ENCODE measurements around the gene LARP4. TPM values are rescaled to one million over a fixed set of nuclear protein-coding genes. Genes with fewer than 3 reads are reported as not detected.
A peak's percentile ranks its signal among the peaks of the same experiment; 100 is the strongest.

LARP4 gene
- total RNA-seq, 1 experiment from 2014 or later = 92.7 TPM

- ATAC-seq = no peak
- Histone ChIP-seq H3K27me3 (ENCODE audit: control insufficient read depth, insufficient read depth, low read length) (no peaks in the 10 kb centered on the region), H3K36me3 (ENCODE audit: control insufficient read depth, insufficient read depth, low read length) (peaks cover 45% of the 10 kb centered on the region), H3K4me3 (ENCODE audit: low read depth in 2 of 2, low read length in 2 of 2) (no peak overlapping the region), H3K4me1 (ENCODE audit: control insufficient read depth, insufficient read depth, low read length) (no peaks in the 10 kb centered on the region), H3K27ac (ENCODE audit: low read length) (no peak overlapping the region), H3K9me3 (ENCODE audit: control insufficient read depth, insufficient read depth, low read depth, low read length) (no peaks in the 10 kb centered on the region)
- intact Hi-C loops (cut with micrococcal nuclease; ENCODE audit: unreplicated experiment) = no loop called here
- in situ Hi-C loops (cut with HindIII; ENCODE audit: low pct_unique_long_range_greater_than_20kb, low sequenced_read_pairs) = no loop called here
- BruUV-seq (replicated peaks) = no TSS peak
- ChIA-PET POLR2A (interaction anchor here (0.6 kb wide), 1 partner anchor 26 kb away, joined by 6 read pairs; no protein-coding TSS in a partner anchor), CTCF (no interaction called here)
- no peak for DNase-seq (ENCODE audit: low read depth, low spot score)
- no peak for TF ChIP-seq SIN3A (IDR thresholded peaks at IDR 0.05; ENCODE audit: borderline replicate concordance, insufficient read depth, low read depth, low read length)
- TF ChIP-seq CTCF (IDR thresholded peaks at IDR 0.05) = no peak
- no peak for TF ChIP-seq REST (IDR thresholded peaks at IDR 0.05; ENCODE audit: insufficient read depth in 1 of 2, low read depth in 2 of 2, low read length in 1 of 2)
- no peak for TF ChIP-seq POLR2AphosphoS5 (IDR thresholded peaks at IDR 0.05; ENCODE audit: low read depth, low read length)
- TF ChIP-seq TCF7L2 (IDR thresholded peaks at IDR 0.05; ENCODE audit: low read depth, low read length) = no peak
Observed at GRCh38 chr12:50441763-50442162, 41.1 kb downstream of the LARP4 start.

- CTCF ChIA-PET = no interaction called here
Observed at GRCh38 chr12:50442178-50442908, 41.7 kb downstream of the LARP4 start.

More at GRCh38 chr12:50442178-50442908, 41.7 kb downstream of the LARP4 start:
- intact Hi-C loops (cut with micrococcal nuclease; ENCODE audit: unreplicated experiment) (no loop called here), in situ Hi-C loops (cut with HindIII; ENCODE audit: low pct_unique_long_range_greater_than_20kb, low sequenced_read_pairs) (no loop called here)
- no peak for ATAC-seq
- TSS peak; percentile 17 for BruUV-seq (replicated peaks)
- Histone ChIP-seq H3K27me3 (ENCODE audit: control insufficient read depth, insufficient read depth, low read length) (no peaks in the 10 kb centered on the region), H3K36me3 (ENCODE audit: control insufficient read depth, insufficient read depth, low read length) (peaks cover 39% of the 10 kb centered on the region), H3K4me3 (ENCODE audit: low read depth in 2 of 2, low read length in 2 of 2) (no peak overlapping the region), H3K4me1 (ENCODE audit: control insufficient read depth, insufficient read depth, low read length) (no peaks in the 10 kb centered on the region), H3K27ac (ENCODE audit: low read length) (no peak overlapping the region), H3K9me3 (ENCODE audit: control insufficient read depth, insufficient read depth, low read depth, low read length) (no peaks in the 10 kb centered on the region)
- POLR2A ChIA-PET = interaction anchor here (0.6 kb wide), 1 partner anchor 25 kb away, joined by 6 read pairs; no protein-coding TSS in a partner anchor
- DNase-seq (ENCODE audit: low read depth, low spot score) = no peak
- TF ChIP-seq CTCF (IDR thresholded peaks at IDR 0.05) = no peak
- no peak for TF ChIP-seq SIN3A (IDR thresholded peaks at IDR 0.05; ENCODE audit: borderline replicate concordance, insufficient read depth, low read depth, low read length)
- no peak for TF ChIP-seq POLR2AphosphoS5 (IDR thresholded peaks at IDR 0.05; ENCODE audit: low read depth, low read length)
- TF ChIP-seq TCF7L2 (IDR thresholded peaks at IDR 0.05; ENCODE audit: low read depth, low read length) = no peak
- no peak for TF ChIP-seq REST (IDR thresholded peaks at IDR 0.05; ENCODE audit: insufficient read depth in 1 of 2, low read depth in 2 of 2, low read length in 1 of 2)
